Measurements from ENCODE around the gene ZDHHC5.
A peak's percentile ranks its signal among the peaks of the same experiment; 100 is the strongest.
"Not testable (repeated sequence)": the region's sequence is repeated elsewhere in the genome, so short reads cannot be mapped to it uniquely, and the experiment has no call there.

The ZDHHC5 gene

GRCh38 chr11:57645689-57646085, 22.2 kb upstream of the ZDHHC5 start:
- DNase-seq = no peak

DNA sequence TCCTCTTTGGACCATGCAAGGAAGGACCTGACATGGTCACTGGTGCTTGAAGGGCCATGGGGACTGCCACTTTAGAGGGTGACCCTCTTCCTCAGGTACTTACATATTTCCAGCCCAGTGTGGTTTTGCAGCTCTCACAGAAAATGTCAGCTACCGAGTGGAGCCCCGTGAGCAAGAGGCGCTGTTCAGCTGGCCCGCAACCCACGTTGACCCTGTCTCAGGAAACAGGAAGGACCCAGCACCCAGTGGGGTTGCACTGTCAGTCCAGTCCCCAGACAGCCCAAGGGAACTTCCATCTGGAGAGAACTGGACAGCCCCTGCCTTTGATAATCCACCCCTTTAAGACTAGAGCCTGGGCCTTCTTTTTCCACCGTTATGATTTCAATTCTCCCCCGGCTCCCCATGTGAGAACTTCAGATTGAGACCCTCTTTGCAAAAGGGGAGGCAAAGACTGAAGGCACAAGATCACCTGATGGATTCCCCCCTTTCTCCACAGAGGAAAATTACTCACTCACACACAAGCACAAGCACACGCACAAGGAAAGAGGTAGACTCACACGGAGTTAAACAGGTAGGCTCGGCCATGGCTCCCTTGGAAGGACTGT, 21.6 kb upstream of the ZDHHC5 start:
- DNase-seq = no peak

GRCh38 chr11:57646799-57647303, 21.1 kb upstream of the ZDHHC5 start:
- DNase-seq = no peak

DNA sequence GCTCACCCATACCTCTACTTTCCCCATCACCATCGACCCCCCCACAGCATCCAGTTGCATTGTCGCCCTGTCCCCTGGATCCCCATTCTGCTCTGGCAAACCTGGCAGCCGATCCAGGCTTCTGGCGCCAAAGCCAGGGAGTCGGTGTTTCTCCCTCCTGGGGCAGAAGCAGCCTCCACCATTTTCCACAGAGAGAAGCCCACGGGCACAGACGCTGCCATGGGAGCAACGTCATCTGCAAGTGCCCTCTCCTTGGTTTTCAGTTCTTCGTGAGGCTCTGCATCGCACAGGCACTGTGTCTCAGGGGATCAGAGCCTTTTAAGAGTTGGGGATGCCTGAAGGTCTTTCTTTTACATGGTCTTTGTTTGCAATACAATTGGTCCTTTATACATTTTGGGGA, 20.5 kb upstream of the ZDHHC5 start:
- DNase-seq = no peak

- no peak for DNase-seq
Measured at GRCh38 chr11:57647960-57648800, 19.7 kb upstream of the ZDHHC5 start.

DNA sequence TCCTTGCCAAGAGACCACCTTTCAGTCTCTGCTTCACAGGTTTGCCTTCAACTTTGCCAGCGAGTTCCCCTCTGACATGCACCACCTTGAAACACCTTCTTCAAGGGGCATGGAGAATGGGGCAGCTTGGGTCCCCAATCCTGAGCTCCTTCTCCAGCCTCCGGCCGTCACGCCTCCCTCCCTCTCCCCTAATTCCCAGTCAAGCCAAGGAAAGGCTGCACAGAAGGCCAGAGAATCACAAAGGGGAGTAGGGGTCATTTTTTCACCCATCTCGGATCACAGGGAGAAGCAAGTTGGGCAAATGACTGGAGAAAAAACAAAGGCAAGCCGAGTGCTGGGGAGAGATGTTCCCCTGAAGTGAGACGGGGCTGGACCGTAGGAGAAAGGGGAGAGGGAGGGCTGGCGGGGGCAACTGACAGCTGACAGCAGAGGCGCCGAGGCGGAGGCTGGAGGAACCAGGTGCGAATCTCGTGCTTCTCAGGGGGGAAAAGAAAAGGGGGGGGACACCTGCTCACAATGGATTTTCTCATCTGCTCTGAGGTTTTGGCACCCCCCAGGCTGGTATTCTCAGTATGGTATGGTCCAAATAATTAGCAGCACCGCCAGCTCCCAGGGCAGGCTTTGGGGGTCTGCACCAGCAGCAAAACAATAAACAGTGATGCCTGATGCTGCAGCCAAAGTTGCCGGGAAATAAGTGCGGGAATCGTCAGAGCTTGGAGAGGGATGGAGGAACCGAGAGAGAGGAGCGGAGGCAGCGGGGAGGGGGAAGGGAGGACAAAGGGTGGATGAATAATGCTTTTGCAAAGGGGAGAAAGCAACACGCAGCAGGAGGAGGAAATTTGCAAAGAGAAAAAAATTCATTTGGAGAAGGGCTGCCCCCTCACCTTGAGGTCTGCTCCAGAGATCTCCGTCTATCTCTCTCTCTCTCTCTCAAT, 18.8 kb upstream of the ZDHHC5 start:
- DNase-seq = no peak

DNA sequence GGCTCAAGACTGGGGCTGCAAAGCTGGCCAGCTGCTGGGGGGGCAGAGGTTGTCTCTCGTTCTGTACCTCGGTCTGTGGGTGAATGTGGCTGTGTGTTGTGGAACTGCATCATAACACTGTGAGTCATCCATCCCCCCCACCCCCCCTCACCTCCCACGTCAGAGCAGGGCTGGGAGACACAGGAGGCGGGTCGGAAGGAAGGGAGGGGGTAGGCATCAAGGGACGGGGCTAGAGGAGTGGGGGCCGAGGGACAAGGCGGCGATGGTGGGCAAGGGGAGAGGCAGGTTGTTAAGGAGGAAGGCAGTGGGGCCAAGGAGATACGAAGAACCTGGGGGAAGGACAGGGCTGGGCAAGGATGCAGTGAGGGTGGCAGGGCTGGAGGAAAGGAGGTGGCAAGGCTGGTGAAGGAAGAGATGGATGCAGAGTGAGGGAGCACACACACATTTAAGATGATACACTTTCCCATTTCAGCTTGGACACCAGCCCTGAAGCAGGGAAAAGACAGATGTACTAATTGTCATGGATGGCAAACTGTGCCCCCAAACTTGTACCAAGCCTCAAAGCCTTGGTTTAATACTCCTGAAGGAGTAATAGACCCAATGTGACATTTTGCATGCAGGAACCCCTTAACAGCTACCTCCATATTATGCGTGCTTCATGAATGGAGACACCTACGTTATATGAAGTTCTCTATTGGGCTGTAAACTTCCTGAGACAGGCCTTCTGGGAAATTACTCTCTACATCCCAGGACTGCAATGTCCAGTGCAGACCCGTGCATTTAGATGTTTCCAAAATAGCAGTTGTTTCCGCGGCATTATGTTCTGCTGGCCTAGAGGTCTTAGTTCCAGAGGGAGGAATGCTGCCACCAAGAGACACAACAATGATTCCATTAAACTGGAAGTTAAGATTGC, 17.8 kb upstream of the ZDHHC5 start, which contains the start of gene YPEL4:
TSS of gene YPEL4 (minus strand) at position 87 of the 913 bp plus-strand sequence. CDS start 2,805 bp downstream, outside the sequence.
- DNase-seq = peak; percentile 12

DNA sequence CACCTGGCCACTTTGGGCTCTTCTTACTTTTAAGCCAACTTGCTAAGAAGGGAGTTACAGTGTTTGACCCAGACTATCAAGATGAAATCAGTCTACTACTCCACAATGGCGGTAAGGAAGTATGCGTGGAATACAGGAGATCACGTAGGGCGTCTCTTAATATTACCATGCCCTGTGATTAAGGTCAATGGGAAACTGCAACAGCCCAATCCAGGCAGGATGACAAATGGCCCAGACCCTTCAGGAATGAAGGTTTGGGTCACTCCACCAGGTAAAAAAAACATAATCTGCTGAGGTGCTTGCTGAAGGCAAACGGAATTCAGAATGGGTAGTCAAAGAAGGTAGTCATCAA, 17.2 kb upstream of the ZDHHC5 start:
- DNase-seq = no peak

GRCh38 chr11:57651408-57651807, 16.5 kb upstream of the ZDHHC5 start:
- DNase-seq = no peak

GRCh38 chr11:57652230-57652629, 15.7 kb upstream of the ZDHHC5 start:
- DNase-seq = not testable (repeated sequence)

DNA sequence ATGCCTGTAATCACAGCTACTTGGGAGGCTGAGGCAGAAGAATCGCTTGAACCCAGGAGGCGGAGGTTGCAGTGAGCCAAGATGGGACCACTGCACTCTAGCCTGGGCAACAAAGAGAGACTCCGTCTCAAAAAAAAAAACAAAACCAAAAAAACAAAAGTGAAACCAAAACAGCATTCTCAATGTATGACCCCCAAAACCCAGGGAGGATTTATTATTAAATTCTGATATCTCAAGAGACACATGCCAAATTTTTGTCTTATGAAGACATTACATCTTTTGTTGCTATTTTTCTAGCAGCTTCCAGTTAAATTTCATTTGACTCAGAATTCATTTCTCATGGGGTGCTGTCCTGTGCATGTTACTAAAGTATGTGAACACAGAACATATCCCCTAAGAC, 15.3 kb upstream of the ZDHHC5 start:
- no peak for DNase-seq

DNA sequence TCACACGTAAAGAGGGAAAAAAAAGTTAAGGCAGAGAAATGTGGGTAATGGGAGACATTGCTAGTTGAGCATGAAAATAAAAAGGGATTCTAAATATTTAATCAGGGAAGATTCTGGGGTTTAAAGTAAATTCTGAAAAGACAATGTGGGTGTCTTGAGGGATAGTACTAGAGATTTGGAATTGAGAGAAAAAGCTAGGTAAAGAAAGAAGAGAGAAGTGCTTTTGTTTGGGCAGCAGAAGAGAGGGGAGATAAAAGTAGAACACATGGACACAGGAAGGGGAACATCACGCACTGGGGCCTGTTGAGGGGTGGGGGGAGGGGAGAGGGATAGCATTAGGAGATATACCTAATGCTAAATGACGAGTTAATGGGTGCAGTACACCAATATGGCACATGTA, 14.8 kb upstream of the ZDHHC5 start:
- DNase-seq = no peak

- DNase-seq = no peak
Measured at GRCh38 chr11:57656885-57657193, 11.1 kb upstream of the ZDHHC5 start.

DNA sequence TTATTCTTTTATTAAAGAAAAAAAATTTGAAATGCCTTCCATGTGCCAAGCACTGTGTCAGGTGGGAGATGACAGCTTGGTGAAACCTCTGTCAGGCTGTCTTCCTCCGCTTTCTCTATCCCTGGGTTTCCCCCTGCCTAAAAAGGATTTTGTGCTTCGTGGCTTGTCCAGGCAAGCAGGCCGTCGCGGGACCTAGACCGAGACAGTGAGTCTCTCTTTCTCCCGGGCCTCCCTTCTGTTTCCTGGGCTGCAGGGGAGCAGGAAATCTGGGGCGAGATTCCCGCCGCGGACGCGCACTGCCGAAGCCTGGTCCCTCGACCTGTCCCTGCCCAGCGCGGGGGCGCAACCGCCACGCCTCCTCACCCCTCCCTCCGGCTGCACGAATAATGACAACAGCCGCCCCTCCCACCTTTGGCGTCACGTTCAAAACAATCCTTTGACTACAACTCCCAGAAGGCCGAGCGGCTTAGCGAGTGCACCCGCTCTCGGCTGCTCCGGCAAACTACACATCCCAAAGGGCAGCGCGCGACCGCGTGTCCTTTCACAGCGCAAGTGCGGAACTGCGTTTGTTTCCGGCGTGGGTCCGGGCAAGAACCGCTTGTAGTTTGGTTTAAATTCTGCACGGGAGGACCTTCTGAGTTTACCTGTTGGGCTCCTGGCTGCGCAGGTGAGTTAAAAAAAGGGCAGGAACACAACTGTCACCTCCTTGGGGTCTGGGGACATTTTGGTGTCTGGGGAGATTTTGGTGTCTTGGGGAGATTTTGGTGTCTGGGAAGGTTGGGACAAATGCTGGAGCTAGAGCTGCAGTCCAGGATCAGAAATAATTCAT, 10.5 kb upstream of the ZDHHC5 start, which contains the start of gene CLP1:
TSS of gene CLP1 (plus strand) at position 569 of the 829 bp plus-strand sequence. CDS start 1,715 bp downstream, outside the sequence.
- peak; percentile 95 for DNase-seq

GRCh38 chr11:57658023-57658361, 9.9 kb upstream of the ZDHHC5 start:
- no peak for DNase-seq

DNA sequence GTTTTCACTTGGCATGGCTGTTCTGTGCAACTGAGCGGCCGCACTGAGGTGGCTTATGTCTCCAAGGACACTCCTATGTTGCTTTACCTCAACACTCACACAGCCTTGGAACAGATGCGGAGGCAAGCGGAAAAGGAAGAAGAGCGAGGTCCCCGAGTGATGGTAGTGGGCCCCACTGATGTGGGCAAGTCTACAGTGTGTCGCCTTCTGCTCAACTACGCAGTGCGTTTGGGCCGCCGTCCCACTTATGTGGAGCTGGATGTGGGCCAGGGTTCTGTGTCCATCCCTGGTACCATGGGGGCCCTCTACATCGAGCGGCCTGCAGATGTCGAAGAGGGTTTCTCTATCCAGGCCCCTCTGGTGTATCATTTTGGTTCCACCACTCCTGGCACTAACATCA, 8.2 kb upstream of the ZDHHC5 start:
- no peak for DNase-seq

DNA sequence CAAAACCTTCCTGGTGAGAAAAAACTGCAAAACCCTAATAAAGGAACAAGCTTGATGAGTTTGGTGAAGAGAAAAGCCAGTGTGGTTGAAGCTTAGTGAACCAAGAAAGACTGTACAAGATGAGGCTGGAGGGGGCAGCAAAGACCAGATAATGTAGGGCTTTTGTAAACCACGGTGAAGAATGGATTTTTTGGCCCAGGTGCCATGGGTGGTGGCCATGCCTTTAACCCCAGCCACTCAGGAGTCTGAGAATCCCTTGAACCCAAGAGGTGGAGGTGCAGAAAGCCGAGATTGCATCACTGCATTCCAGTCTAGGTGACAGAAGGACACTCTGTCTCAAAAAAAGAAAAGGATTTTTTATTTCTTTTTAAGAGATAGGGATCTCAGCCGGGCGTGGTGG, 5.0 kb upstream of the ZDHHC5 start:
- no peak for DNase-seq

DNA sequence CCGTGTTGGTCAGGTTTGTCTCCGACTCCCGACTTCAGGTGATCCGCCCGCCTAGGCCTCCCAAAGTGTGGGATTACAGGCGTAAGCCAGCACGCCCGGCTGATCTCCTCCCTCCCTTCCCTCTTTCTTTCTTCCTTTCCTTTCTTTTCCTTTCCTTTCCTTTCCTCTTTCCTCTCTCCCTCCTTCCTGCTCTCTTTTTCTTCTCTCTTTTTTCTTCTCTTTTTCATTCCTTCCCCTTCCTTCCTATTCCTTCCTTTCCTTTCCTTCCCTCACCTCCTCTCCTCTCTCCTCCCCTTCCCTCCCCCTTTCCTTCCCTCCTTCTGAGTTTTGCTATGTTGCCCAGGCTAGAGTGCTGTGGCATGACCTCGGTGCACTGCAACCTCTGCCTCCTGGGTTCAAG, 3.9 kb upstream of the ZDHHC5 start:
- no peak for DNase-seq

GRCh38 chr11:57667117-57667735, 688 bp upstream of the ZDHHC5 start:
- peak; percentile 97 for DNase-seq

DNA sequence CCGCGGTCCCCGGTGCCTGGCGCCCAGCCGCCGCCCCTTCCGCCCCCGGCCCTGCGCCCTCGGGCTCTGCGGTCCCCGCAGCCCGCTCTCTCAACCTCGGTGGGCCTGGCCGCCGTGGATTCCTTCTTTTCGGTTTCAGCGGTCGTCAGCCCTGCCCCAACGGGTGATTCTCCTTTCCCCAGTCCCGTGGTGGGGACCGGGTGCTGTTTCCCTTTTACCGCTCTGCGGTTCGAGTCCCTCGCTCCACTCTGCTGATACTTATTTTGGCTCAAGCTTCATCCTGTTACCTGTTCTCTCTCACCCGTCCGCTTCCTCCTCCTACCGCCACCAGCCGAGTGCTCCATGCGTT, 494 bp downstream of the ZDHHC5 start:
- DNase-seq = no peak

- DNase-seq = no peak
Measured at GRCh38 chr11:57674251-57674650, 6.3 kb downstream of the ZDHHC5 start.

All from NCI-H748 treated with DMSO at 0.1 percent for 48 hours (cell line).